Measurements from ENCODE around the gene C17orf58. TPM values are rescaled to one million over a fixed set of nuclear protein-coding genes. Genes with fewer than 3 reads are reported as not detected.
"Not testable (repeated sequence)": the region's sequence is repeated elsewhere in the genome, so short reads cannot be mapped to it uniquely, and the experiment has no call there.

Gene C17orf58
- total RNA-seq, 4 donors from 2014 or later = 0.80 to 19.5 (median 8.1) TPM

- no peaks in the 10 kb centered on the region for H3K27me3 ChIP-seq
- H3K27ac ChIP-seq = no peak overlapping the region
- H3K9me3 ChIP-seq = no peaks in the 10 kb centered on the region
- 91 to 93% methylated on average over 8 of the region's 8 CpGs for WGBS, 2 donors (ENCODE audit: low coverage in 1 of 2)
- no peaks in the 10 kb centered on the region for H3K36me3 ChIP-seq
- H3K4me1 ChIP-seq = peaks cover 0 to 8% (median 3%) of the 10 kb centered on the region in 4 donors
- DNase-seq = no peak
- in situ Hi-C loops (cut with MboI; ENCODE audit: low pct_ligation_motif_present in 1 of 4, low pct_unique_long_range_greater_than_20kb in 1 of 4, low sequenced_read_pairs in 3 of 4) (no loop called here), intact Hi-C loops (cut with DNase I; ENCODE audit: low total_unique reads) (no loop called here)
- TF ChIP-seq POLR2A (IDR thresholded peaks at IDR 0.05) (no peak), CTCF (IDR thresholded peaks at IDR 0.05) (no peak), POLR2AphosphoS5 (IDR thresholded peaks at IDR 0.05) (no peak), EP300 (IDR thresholded peaks at IDR 0.05; ENCODE audit: low read depth) (no peak)
- H3K4me3 ChIP-seq = no peak overlapping the region
Observed at GRCh38 chr17:68021963-68022362, 25.7 kb upstream of the C17orf58 start.

- WGBS, 2 donors (ENCODE audit: low coverage in 1 of 2) = 73 to 78% methylated on average over 9 to 13 of the region's 13 CpGs
- DNase-seq; H3K9me3 ChIP-seq; H3K4me1 ChIP-seq; intact Hi-C loops (cut with DNase I; ENCODE audit: low total_unique reads); H3K27me3 ChIP-seq; H3K36me3 ChIP-seq; in situ Hi-C loops (cut with MboI; ENCODE audit: low pct_ligation_motif_present in 1 of 4, low pct_unique_long_range_greater_than_20kb in 1 of 4, low sequenced_read_pairs in 3 of 4): not testable (repeated sequence)
- peak overlapping the region; percentile 90 to 91 (median 91) for H3K27ac ChIP-seq
- peak overlapping the region in 3 of 4 donors; percentile 50 to 81 (median 59) for H3K4me3 ChIP-seq
Observed at GRCh38 chr17:68020791-68021190, 24.5 kb upstream of the C17orf58 start.

- no peak for TF ChIP-seq POLR2A (IDR thresholded peaks at IDR 0.05)
- TF ChIP-seq POLR2AphosphoS5 (IDR thresholded peaks at IDR 0.05) = no peak
- no peak for TF ChIP-seq CTCF (IDR thresholded peaks at IDR 0.05)
- TF ChIP-seq EP300 (IDR thresholded peaks at IDR 0.05; ENCODE audit: low read depth) = no peak
- intact Hi-C loops (cut with DNase I; ENCODE audit: low total_unique reads) = no loop called here
- H3K27me3 ChIP-seq = no peaks in the 10 kb centered on the region
- no peak for DNase-seq
- peak overlapping the region; percentile 50 to 81 (median 60) for H3K4me3 ChIP-seq
- 1 to 2% methylated on average over 6 to 12 of the region's 12 CpGs for WGBS, 2 donors (ENCODE audit: low coverage in 1 of 2)
- no peaks in the 10 kb centered on the region for H3K36me3 ChIP-seq
- no peaks in the 10 kb centered on the region for H3K9me3 ChIP-seq
- in situ Hi-C loops (cut with MboI; ENCODE audit: low pct_ligation_motif_present in 1 of 4, low pct_unique_long_range_greater_than_20kb in 1 of 4, low sequenced_read_pairs in 3 of 4) = no loop called here
- H3K27ac ChIP-seq = peak overlapping the region; percentile 90 to 91 (median 91)
- H3K4me1 ChIP-seq = peaks cover 0 to 8% (median 3%) of the 10 kb centered on the region in 4 donors
Observed at GRCh38 chr17:68020409-68020756, 24.1 kb upstream of the C17orf58 start.

- peak overlapping the region; percentile 50 to 81 (median 60) for H3K4me3 ChIP-seq
- WGBS, 2 donors (ENCODE audit: low coverage in 1 of 2) = 1 to 3% methylated on average over 8 to 41 of the region's 51 CpGs
- H3K36me3 ChIP-seq = no peaks in the 10 kb centered on the region
- peak overlapping the region; percentile 90 to 91 (median 91) for H3K27ac ChIP-seq
- no peaks in the 10 kb centered on the region for H3K9me3 ChIP-seq
- peak; percentile 64 for TF ChIP-seq POLR2A (IDR thresholded peaks at IDR 0.05)
- TF ChIP-seq CTCF (IDR thresholded peaks at IDR 0.05) = peak; percentile 46 to 90 (median 62)
- no peak for TF ChIP-seq EP300 (IDR thresholded peaks at IDR 0.05; ENCODE audit: low read depth)
- peak; percentile 31 to 58 (median 38) for TF ChIP-seq POLR2AphosphoS5 (IDR thresholded peaks at IDR 0.05)
- H3K4me1 ChIP-seq = peaks cover 0 to 8% (median 3%) of the 10 kb centered on the region in 4 donors
- intact Hi-C loops (cut with DNase I; ENCODE audit: low total_unique reads) = no loop called here
- in situ Hi-C loops (cut with MboI; ENCODE audit: low pct_ligation_motif_present in 1 of 4, low pct_unique_long_range_greater_than_20kb in 1 of 4, low sequenced_read_pairs in 3 of 4) = no loop called here
- no peaks in the 10 kb centered on the region for H3K27me3 ChIP-seq
- DNase-seq = peak; percentile 98
Observed at GRCh38 chr17:68019675-68020408, 23.6 kb upstream of the C17orf58 start.
